ENCODE measurements around the gene SAE1. TPM values are rescaled to one million over a fixed set of nuclear protein-coding genes. Genes with fewer than 3 reads are reported as not detected.
A peak's percentile ranks its signal among the peaks of the same experiment; 100 is the strongest.

The SAE1 gene
- polyA plus RNA-seq, 1 experiment, result 138 TPM

GRCh38 chr19:47107202-47107952 lies 23.3 kb upstream of the SAE1 start:
- no peak for DNase-seq (ENCODE audit: low read depth)
- Histone ChIP-seq H3K27me3 (ENCODE audit: control insufficient read depth, insufficient read depth, low read length) (no peaks in the 10 kb centered on the region), H3K36me3 (ENCODE audit: control insufficient read depth, insufficient read depth, low read length) (peaks cover 7% of the 10 kb centered on the region), H3K4me3 (ENCODE audit: low read depth, low read length) (no peak overlapping the region)
- TF ChIP-seq, protein P1, sequence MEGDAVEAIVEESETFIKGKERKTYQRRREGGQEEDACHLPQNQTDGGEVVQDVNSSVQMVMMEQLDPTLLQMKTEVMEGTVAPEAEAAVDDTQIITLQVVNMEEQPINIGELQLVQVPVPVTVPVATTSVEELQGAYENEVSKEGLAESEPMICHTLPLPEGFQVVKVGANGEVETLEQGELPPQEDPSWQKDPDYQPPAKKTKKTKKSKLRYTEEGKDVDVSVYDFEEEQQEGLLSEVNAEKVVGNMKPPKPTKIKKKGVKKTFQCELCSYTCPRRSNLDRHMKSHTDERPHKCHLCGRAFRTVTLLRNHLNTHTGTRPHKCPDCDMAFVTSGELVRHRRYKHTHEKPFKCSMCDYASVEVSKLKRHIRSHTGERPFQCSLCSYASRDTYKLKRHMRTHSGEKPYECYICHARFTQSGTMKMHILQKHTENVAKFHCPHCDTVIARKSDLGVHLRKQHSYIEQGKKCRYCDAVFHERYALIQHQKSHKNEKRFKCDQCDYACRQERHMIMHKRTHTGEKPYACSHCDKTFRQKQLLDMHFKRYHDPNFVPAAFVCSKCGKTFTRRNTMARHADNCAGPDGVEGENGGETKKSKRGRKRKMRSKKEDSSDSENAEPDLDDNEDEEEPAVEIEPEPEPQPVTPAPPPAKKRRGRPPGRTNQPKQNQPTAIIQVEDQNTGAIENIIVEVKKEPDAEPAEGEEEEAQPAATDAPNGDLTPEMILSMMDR (IDR thresholded peaks at IDR 0.05; ENCODE audit: insufficient read depth, low read depth, low read length), result no peak
- POLR2A ChIA-PET, result interaction anchor here (0.5 kb wide), 1 partner anchor 247 kb away, joined by 5 read pairs; the partner anchor contains the start of gene ARHGAP35
- CTCF ChIA-PET, result interaction anchor here (1.2 to 1.8 kb wide), 4 partner anchors 11 to 71 kb away, joined by 3 to 5 read pairs (median 3); no protein-coding TSS in a partner anchor

DNA sequence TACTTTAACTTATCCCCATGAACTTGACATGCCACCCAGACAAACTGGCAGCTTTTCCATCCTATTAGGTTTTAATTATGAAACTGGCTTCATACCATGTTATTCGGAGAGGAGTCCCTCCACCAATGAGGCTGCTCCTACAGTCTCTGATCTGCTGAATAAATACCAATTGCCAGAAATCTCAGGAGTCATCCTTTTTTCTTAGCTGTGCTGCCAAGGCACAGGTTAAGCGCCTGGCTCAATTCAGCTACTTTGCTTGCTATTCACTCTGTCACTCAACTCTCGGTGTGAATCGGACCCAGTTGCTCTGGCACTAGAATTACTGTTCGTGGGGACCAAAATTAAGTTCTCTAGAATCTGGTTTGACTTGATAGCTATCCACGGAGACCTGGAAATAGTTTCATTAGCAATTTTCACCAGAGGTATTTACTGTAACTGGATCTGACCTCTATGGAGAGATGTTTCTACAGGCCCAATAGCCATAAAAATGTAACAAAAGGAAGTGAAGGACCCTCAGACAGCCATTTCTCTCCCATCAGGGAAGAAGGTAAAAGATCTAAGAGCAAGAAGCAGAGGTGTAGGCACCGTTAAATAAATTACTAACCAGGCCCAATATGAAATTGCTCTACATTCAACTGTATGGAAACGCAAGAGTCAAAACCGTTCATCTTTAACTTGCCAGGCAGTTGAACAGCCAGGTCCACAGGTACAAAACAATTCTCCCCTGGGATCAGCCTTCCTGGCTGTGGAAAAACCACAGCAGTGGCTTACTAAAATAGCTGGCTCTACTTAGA lies 22.5 kb upstream of the SAE1 start:
- POLR2A ChIA-PET, result interaction anchor here (0.5 kb wide), 1 partner anchor 248 kb away, joined by 5 read pairs; the partner anchor contains the start of gene ARHGAP35
- H3K36me3 ChIP-seq (ENCODE audit: control insufficient read depth, insufficient read depth, low read length), result peaks cover 7% of the 10 kb centered on the region
- CTCF ChIA-PET, result interaction anchor here (0.8 to 1.8 kb wide), 4 partner anchors 11 to 29 kb away, joined by 3 to 5 read pairs (median 3); no protein-coding TSS in a partner anchor
- no peaks in the 10 kb centered on the region for H3K27me3 ChIP-seq (ENCODE audit: control insufficient read depth, insufficient read depth, low read length)
- TF ChIP-seq, protein P1 (IDR thresholded peaks at IDR 0.05; ENCODE audit: insufficient read depth, low read depth, low read length), result no peak
- DNase-seq (ENCODE audit: low read depth), result no peak
- H3K4me3 ChIP-seq (ENCODE audit: low read depth, low read length), result no peak overlapping the region

DNA sequence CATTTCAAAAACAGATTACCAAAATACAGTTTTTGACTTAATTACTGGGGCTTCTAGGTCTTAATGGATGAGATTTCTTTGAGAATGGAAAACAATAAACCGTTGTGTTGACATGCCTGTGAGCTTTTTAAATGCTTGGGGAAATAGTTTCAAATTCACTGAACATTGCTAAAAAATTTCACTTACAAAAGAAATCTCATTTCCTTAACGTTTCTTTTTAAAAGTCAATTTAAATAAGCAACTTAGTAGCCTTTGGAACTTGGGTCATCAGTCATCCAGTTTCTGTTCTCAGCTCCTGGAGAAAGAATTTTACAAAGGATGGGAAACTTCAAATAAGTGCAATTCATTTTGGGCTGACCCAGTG lies 21.5 kb upstream of the SAE1 start:
- TF ChIP-seq, protein P1 (IDR thresholded peaks at IDR 0.05; ENCODE audit: insufficient read depth, low read depth, low read length), result no peak
- POLR2A ChIA-PET, result no interaction called here
- no peak for DNase-seq (ENCODE audit: low read depth)
- H3K27me3 ChIP-seq (ENCODE audit: control insufficient read depth, insufficient read depth, low read length), result no peaks in the 10 kb centered on the region
- H3K36me3 ChIP-seq (ENCODE audit: control insufficient read depth, insufficient read depth, low read length), result peaks cover 7% of the 10 kb centered on the region
- CTCF ChIA-PET, result interaction anchor here (1.0 to 1.8 kb wide), 2 partner anchors 17 to 30 kb away, joined by 3 to 5 read pairs; no protein-coding TSS in a partner anchor
- no peak overlapping the region; the same call in 1 of the 2 replicates for H3K4me3 ChIP-seq (ENCODE audit: low read depth, low read length)

GRCh38 chr19:47109541-47110375 lies 20.9 kb upstream of the SAE1 start:
- CTCF ChIA-PET, result interaction anchor here (1.0 to 1.8 kb wide), 3 partner anchors 14 to 30 kb away, joined by 3 to 5 read pairs (median 3); no protein-coding TSS in a partner anchor
- no peaks in the 10 kb centered on the region for H3K27me3 ChIP-seq (ENCODE audit: control insufficient read depth, insufficient read depth, low read length)

More at GRCh38 chr19:47109541-47110375, 20.9 kb upstream of the SAE1 start:
- Histone ChIP-seq H3K4me3 (ENCODE audit: low read depth, low read length) (peak overlapping the region; percentile 73), H3K36me3 (ENCODE audit: control insufficient read depth, insufficient read depth, low read length) (peaks cover 7% of the 10 kb centered on the region)
- TF ChIP-seq, protein P1 (IDR thresholded peaks at IDR 0.05; ENCODE audit: insufficient read depth, low read depth, low read length), result no peak
- no peak for DNase-seq (ENCODE audit: low read depth)
- POLR2A ChIA-PET, result no interaction called here

Data from BJ (cell line).